Measurements from ENCODE around the gene ALDH4A1.

- TF ChIP-seq CTCF (conservative IDR thresholded peaks at IDR 0.05; ENCODE audit: low read length), result no peak
- no peak for TF ChIP-seq EZH2phosphoT487 (IDR thresholded peaks at IDR 0.05; ENCODE audit: borderline replicate concordance, low read depth, low read length)
Observed at GRCh38 chr1:18922848-18923755, 20.7 kb upstream of the ALDH4A1 start.
